Lung (tissue), 12 donors: ENCODE results near the gene PROS1. TPM values are rescaled to one million over a fixed set of nuclear protein-coding genes. Genes with fewer than 3 reads are reported as not detected.
"Not testable (repeated sequence)": the region's sequence is repeated elsewhere in the genome, so short reads cannot be mapped to it uniquely, and the experiment has no call there.

Experiments
- ATAC-seq: fragments of 200-7000 bp; cut with Tn5 transposase; one replicate; pipeline ENCODE4 v1.9.1; 2020; ENCODE audit warnings: moderate number of reproducible peaks; ENCODE audit not compliant: insufficient read depth, low FRiP score
- DNase-seq, 3 donors: peaks; one replicate each; pipeline ENCODE4 v3.0.0-alpha.2; 2013 to 2017
- H3K27ac ChIP-seq, 2 donors: one replicate each; pipeline ENCODE4 v1.5.1; 2013; ENCODE audit warnings: mild to moderate bottlenecking in 2 of 2, moderate library complexity in 2 of 2, control low read depth in 1 of 2, inconsistent platforms in 1 of 2, low read depth in 1 of 2, low read length in 1 of 2
- H3K27me3 ChIP-seq, 3 donors: one replicate each; pipeline ENCODE4 v1.5.1; 2013; ENCODE audit warnings: low read length in 2 of 3; ENCODE audit not compliant: control insufficient read depth in 3 of 3, insufficient read depth in 3 of 3
- H3K36me3 ChIP-seq, 4 donors: one replicate each; pipeline ENCODE4 v1.5.1; 2013; ENCODE audit warnings: low read length in 4 of 4, mild to moderate bottlenecking in 1 of 4, moderate library complexity in 1 of 4; ENCODE audit not compliant: control insufficient read depth in 4 of 4, insufficient read depth in 4 of 4
- H3K4me1 ChIP-seq, 5 donors: one replicate each; pipeline ENCODE4 v1.5.1; 2013; ENCODE audit warnings: low read length in 5 of 5, mild to moderate bottlenecking in 2 of 5, moderate library complexity in 1 of 5; ENCODE audit not compliant: control insufficient read depth in 5 of 5, insufficient read depth in 5 of 5
- H3K4me3 ChIP-seq: one replicate; pipeline ENCODE4 v1.5.1; 2013; ENCODE audit warnings: mild to moderate bottlenecking, control low read depth, moderate library complexity
- H3K9ac ChIP-seq, 2 donors: one replicate each; pipeline ENCODE4 v1.5.1; 2013; ENCODE audit warnings: low read length in 2 of 2, control low read depth in 1 of 2; ENCODE audit not compliant: insufficient read depth in 1 of 2
- H3K9me3 ChIP-seq, 4 donors: one replicate each; pipeline ENCODE4 v1.5.1; 2013; ENCODE audit warnings: low read length in 3 of 4, mild to moderate bottlenecking in 1 of 4, moderate library complexity in 1 of 4; ENCODE audit not compliant: control insufficient read depth in 4 of 4, insufficient read depth in 3 of 4
- CTCF ChIP-seq: IDR thresholded peaks from 2 replicates; pipeline ENCODE4 v1.5.1; 2012; ENCODE audit warnings: mild to moderate bottlenecking; ENCODE audit errors: control extremely low read depth, extremely low read depth
- WGBS, 2 donors: extraction: QIAGEN DNeasy Blood & Tissue Kit; methylation state at CpG; one replicate each; pipeline ENCODE4 v1.1.7; 2013; 5-methylcytosine and 5-hydroxymethylcytosine counted together
- polyA plus RNA-seq, 2 donors: library from polyadenylated mRNA; stranded (reverse); fragments of 200-250 nt; gene quantifications; one replicate each; pipeline ENCODE4 v1.2.1, GENCODE V29; 2013
- total RNA-seq, 2 donors: library from RNA; depleted of rRNA in 1 of 2; stranded (reverse); fragments of >200 nt in 1 of 2; gene quantifications; one replicate each; pipeline ENCODE4 v1.2.1, GENCODE V29; 2014 to 2021
- donor health status: control.
- donor health status: control.
- donor health status: Bipolar disorder and iron deficiency.
- donor health status: healthy.
- donor health status: DM: yes; HTN: yes; CAD: no.

PROS1 gene
- total and polyA plus RNA-seq, 4 donors: 16.2 to 70.3 (median 32.8) TPM

DNA sequence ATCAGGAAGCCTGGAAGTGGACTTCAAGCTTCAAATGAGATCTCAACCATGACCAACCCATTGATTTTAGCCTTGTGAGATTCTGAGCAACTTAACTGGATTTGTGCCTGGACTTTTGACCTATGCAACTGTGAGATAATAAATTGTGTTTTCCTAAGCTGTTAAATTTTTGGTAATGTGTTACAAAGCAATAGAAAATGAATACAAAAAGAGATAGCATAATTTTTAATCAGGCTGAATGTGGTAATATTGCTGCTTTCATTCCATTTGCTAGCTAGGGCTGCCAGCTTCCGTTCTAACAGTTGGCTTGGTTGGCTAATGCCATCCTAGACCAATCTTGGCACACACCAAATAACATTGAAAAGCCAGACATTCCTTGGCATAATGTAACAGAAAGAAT lies 12.2 kb downstream of the PROS1 start:
- Histone ChIP-seq H3K36me3 (no peaks in the 10 kb centered on the region), H3K9ac (no peak overlapping the region), H3K4me1 (no peaks in the 10 kb centered on the region), H3K9me3 (no peaks in the 10 kb centered on the region), H3K27me3 (no peaks in the 10 kb centered on the region), H3K4me3 (no peak overlapping the region), H3K27ac (no peak overlapping the region)
- ATAC-seq (no peak), DNase-seq (no peak)
- WGBS, 2 donors: 81 to 84% methylated on average over 1 of the region's 1 CpG
- TF ChIP-seq CTCF: no peak

- Histone ChIP-seq H3K27me3 (no peaks in the 10 kb centered on the region), H3K4me3 (no peak overlapping the region), H3K27ac (no peak overlapping the region), H3K9me3 (no peaks in the 10 kb centered on the region), H3K4me1 (no peaks in the 10 kb centered on the region), H3K9ac (no peak overlapping the region), H3K36me3 (no peaks in the 10 kb centered on the region)
- no peak for TF ChIP-seq CTCF
- no peak for ATAC-seq
- DNase-seq: no peak
- WGBS, 2 donors: 95 to 100% methylated on average over 1 of the region's 1 CpG
Measured at GRCh38 chr3:93961026-93961425, 12.7 kb downstream of the PROS1 start.

- 86 to 89% methylated on average over 8 of the region's 8 CpGs for WGBS, 2 donors
- not testable (repeated sequence) for H3K36me3 ChIP-seq, H3K9ac ChIP-seq, H3K9me3 ChIP-seq, DNase-seq, ATAC-seq, H3K27ac ChIP-seq, H3K27me3 ChIP-seq, H3K4me3 ChIP-seq, H3K4me1 ChIP-seq
Measured at GRCh38 chr3:93949958-93950357, 23.7 kb downstream of the PROS1 start.

- DNase-seq, H3K36me3 ChIP-seq, H3K9me3 ChIP-seq, H3K4me1 ChIP-seq, ATAC-seq, H3K27ac ChIP-seq, H3K4me3 ChIP-seq, H3K9ac ChIP-seq, H3K27me3 ChIP-seq: not testable (repeated sequence)
- WGBS, 2 donors: 94% methylated on average over 6 of the region's 6 CpGs
Measured at GRCh38 chr3:93937485-93937884, 36.2 kb downstream of the PROS1 start.

DNA sequence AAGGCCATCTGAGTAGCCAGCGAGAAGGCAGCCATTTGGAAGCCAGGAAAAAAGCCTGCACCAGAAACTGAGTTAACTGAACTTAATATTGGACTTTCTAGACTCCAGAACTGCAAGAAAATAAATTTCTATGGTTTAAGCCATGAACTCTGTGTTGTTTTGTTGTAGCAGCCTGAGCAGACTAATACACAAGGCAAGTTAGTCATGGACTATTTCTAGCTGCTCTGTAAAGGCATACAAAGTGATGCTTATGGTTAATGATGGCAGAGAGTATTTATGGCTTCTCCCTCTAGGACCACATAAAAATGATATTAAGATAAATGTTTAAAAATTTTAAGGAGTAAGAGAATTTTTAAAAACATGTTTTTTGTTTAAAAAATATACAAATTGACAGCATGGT lies 37.1 kb downstream of the PROS1 start:
- H3K27ac ChIP-seq: no peak overlapping the region
- 88 to 93% methylated on average over 1 of the region's 1 CpG for WGBS, 2 donors
- no peaks in the 10 kb centered on the region for H3K36me3 ChIP-seq
- H3K4me3 ChIP-seq: no peak overlapping the region
- no peaks in the 10 kb centered on the region for H3K27me3 ChIP-seq
- H3K9me3 ChIP-seq: no peaks in the 10 kb centered on the region
- no peak overlapping the region for H3K9ac ChIP-seq
- no peak for TF ChIP-seq CTCF
- DNase-seq (no peak), ATAC-seq (no peak)
- H3K4me1 ChIP-seq: peaks cover 0 to 4% (median 0%) of the 10 kb centered on the region in 5 donors
